Caco-2 (cell line): ENCODE data around the gene TMPRSS6. TPM values are rescaled to one million over a fixed set of nuclear protein-coding genes. Genes with fewer than 3 reads are reported as not detected.

Source experiments
- BruUV-seq: library from RNA; stranded (reverse); fragments of 400-500 nt; replicated peaks from 2 replicates; lab custom pipeline; 2021; lab: Mats Ljungman, UMichigan
- CTCF ChIA-PET: fragments of 300-600 bp; sonication (Branson Sonifier 250); formaldehyde crosslinking; loops from one replicate; lab custom pipeline; 2022; ENCODE audit warnings: antibody characterized with exemption; lab: Charles Lee
- POLR2A ChIA-PET: fragments of 300-600 bp; sonication (Branson Sonifier 250); formaldehyde crosslinking; loops from one replicate; lab custom pipeline; 2022; ENCODE audit warnings: antibody characterized with exemption; lab: Charles Lee
- DNase-seq, 2 experiments: peaks; one replicate each; pipeline versions ENCODE4 v3.0.0 to v3.0.0-alpha.2; 2020 to 2022
- H3K27me3 ChIP-seq: replicated peaks from 2 replicates; pipeline ENCODE4 v1.6.0; 2011; ENCODE audit warnings: low read length; ENCODE audit not compliant: control insufficient read depth, insufficient read depth
- H3K36me3 ChIP-seq: 2 replicates; pipeline ENCODE4 v1.5.1; 2011; ENCODE audit warnings: low read length; ENCODE audit not compliant: control insufficient read depth, insufficient read depth
- H3K4me1 ChIP-seq: fragments of 250-450 bp; sonication (Bioruptor Pico); 2 replicates; pipeline ENCODE4 v1.5.1; 2020; ENCODE audit warnings: mild to moderate bottlenecking
- H3K4me3 ChIP-seq: 2 replicates; pipeline ENCODE4 v1.5.1; 2011; ENCODE audit warnings: low read depth, mild to moderate bottlenecking, control low read depth, low read length
- H3K9me3 ChIP-seq: fragments of 250-450 bp; sonication (Bioruptor Pico); 2 replicates; pipeline ENCODE4 v1.5.1; 2020; ENCODE audit warnings: mild to moderate bottlenecking, moderate library complexity
- H3K27ac Mint-ChIP-seq: one replicate; pipeline ENCODE4 v1.8.0; 2022; ENCODE audit warnings: mixed read lengths; ENCODE audit not compliant: unreplicated experiment
- H3K27me3 Mint-ChIP-seq: one replicate; pipeline ENCODE4 v1.8.0; 2022; ENCODE audit warnings: mixed read lengths; ENCODE audit not compliant: insufficient read depth, unreplicated experiment
- H3K36me3 Mint-ChIP-seq: one replicate; pipeline ENCODE4 v1.8.0; 2022; ENCODE audit warnings: mild to moderate bottlenecking, mixed read lengths; ENCODE audit not compliant: insufficient read depth, unreplicated experiment
- H3K4me1 Mint-ChIP-seq: one replicate; pipeline ENCODE4 v1.8.0; 2022; ENCODE audit warnings: low read depth, mixed read lengths; ENCODE audit not compliant: unreplicated experiment
- H3K4me3 Mint-ChIP-seq: one replicate; pipeline ENCODE4 v1.8.0; 2022; ENCODE audit warnings: mild to moderate bottlenecking, moderate library complexity, mixed read lengths; ENCODE audit not compliant: unreplicated experiment
- H3K9me3 Mint-ChIP-seq: one replicate; pipeline ENCODE4 v1.8.0; 2022; ENCODE audit warnings: mixed read lengths; ENCODE audit not compliant: unreplicated experiment
- CTCF ChIP-seq, 2 experiments: fragments of 200-600 bp in 1 of 2; IDR thresholded peaks; 1 replicate in 1 of 2; 2 replicates in 1 of 2; pipeline versions ENCODE4 v1.5.1 to v1.8.0; 2011 to 2022; ENCODE audit warnings: antibody characterized with exemption in 1 of 2, control low read depth in 1 of 2, inconsistent platforms in 1 of 2, low read depth in 1 of 2, low read length in 1 of 2, mild to moderate bottlenecking in 1 of 2, moderate library complexity in 1 of 2; ENCODE audit not compliant: insufficient read depth in 1 of 2, severe bottlenecking in 1 of 2, unreplicated experiment in 1 of 2
- intact Hi-C: fragments of 100-400 bp; cut with micrococcal nuclease; formaldehyde crosslinking; loops from one replicate; pipeline ENCODE4 v1.10.0; 2022; ENCODE audit not compliant: unreplicated experiment
- total RNA-seq: library from RNA; stranded (reverse); gene quantifications from 2 replicates; pipeline ENCODE4 v1.2.3, GENCODE V29; 2022

TMPRSS6 gene
- total RNA-seq, 1 experiment from 2014 or later = 1.6 TPM

- Histone ChIP-seq H3K9me3 (0 out of 2 replicates have a peak, but pooled peaks cover 7% of the 10 kb centered on the region), H3K36me3 (no peaks in the 10 kb centered on the region), H3K4me3 (no peak overlapping the region), H3K27me3 (no peaks in the 10 kb centered on the region), H3K4me1 (peaks cover 6% of the 10 kb centered on the region; the same call in 1 of the 2 replicates)
- intact Hi-C loops = loop anchor here (5.0 kb wide), 1 partner anchor 70 kb away; no protein-coding TSS in a partner anchor
- Mint-ChIP-seq H3K36me3 (no peaks in the 10 kb centered on the region), H3K9me3 (peaks cover 18% of the 10 kb centered on the region), H3K4me1 (peaks cover 12% of the 10 kb centered on the region), H3K4me3 (no peak overlapping the region), H3K27me3 (no peaks in the 10 kb centered on the region), H3K27ac (no peak overlapping the region)
- no TSS peak for BruUV-seq
- no peak for TF ChIP-seq CTCF (IDR thresholded peaks at IDR 0.05; ENCODE audit: insufficient read depth in 1 of 2, low read depth in 1 of 2, low read length in 1 of 2, severe bottlenecking in 1 of 2, unreplicated experiment in 1 of 2)
- no peak for DNase-seq
- ChIA-PET POLR2A (no interaction called here), CTCF (no interaction called here)
These were observed 37.9 kb upstream of the TMPRSS6 start for GRCh38 chr22:37147186-37147990.

- peaks cover 11% of the 10 kb centered on the region for H3K9me3 Mint-ChIP-seq
- ChIA-PET POLR2A (no interaction called here), CTCF (no interaction called here)
- peaks cover 12% of the 10 kb centered on the region for H3K4me1 Mint-ChIP-seq
- Histone ChIP-seq H3K4me3 (no peak overlapping the region), H3K9me3 (0 out of 2 replicates have a peak, but pooled peaks cover under 1% of the 10 kb centered on the region), H3K27me3 (no peaks in the 10 kb centered on the region), H3K36me3 (no peaks in the 10 kb centered on the region), H3K4me1 (peaks cover 6% of the 10 kb centered on the region; the same call in 1 of the 2 replicates)
- no peak for DNase-seq
- intact Hi-C loops = loop anchor here (5.0 kb wide), 1 partner anchor 69 kb away; no protein-coding TSS in a partner anchor
- H3K36me3 Mint-ChIP-seq = no peaks in the 10 kb centered on the region
- no peak for TF ChIP-seq CTCF (IDR thresholded peaks at IDR 0.05; ENCODE audit: insufficient read depth in 1 of 2, low read depth in 1 of 2, low read length in 1 of 2, severe bottlenecking in 1 of 2, unreplicated experiment in 1 of 2)
- BruUV-seq = no TSS peak
- H3K27me3 Mint-ChIP-seq = no peaks in the 10 kb centered on the region
- H3K27ac Mint-ChIP-seq = no peak overlapping the region
- H3K4me3 Mint-ChIP-seq = no peak overlapping the region
These were observed 37.1 kb upstream of the TMPRSS6 start for GRCh38 chr22:37146507-37147180.

- intact Hi-C loops = loop anchor here (5.0 kb wide), 1 partner anchor 69 kb away; no protein-coding TSS in a partner anchor
- no peaks in the 10 kb centered on the region for H3K27me3 Mint-ChIP-seq
- peaks cover 12% of the 10 kb centered on the region for H3K4me1 Mint-ChIP-seq
- no peaks in the 10 kb centered on the region for H3K27me3 ChIP-seq
- H3K36me3 Mint-ChIP-seq = no peaks in the 10 kb centered on the region
- POLR2A ChIA-PET = no interaction called here
- H3K4me3 ChIP-seq = no peak overlapping the region
- no peak for TF ChIP-seq CTCF (IDR thresholded peaks at IDR 0.05; ENCODE audit: insufficient read depth in 1 of 2, low read depth in 1 of 2, low read length in 1 of 2, severe bottlenecking in 1 of 2, unreplicated experiment in 1 of 2)
- CTCF ChIA-PET = interaction anchor here (1.0 kb wide), 1 partner anchor 54 kb away, joined by 5 read pairs; no protein-coding TSS in a partner anchor
- H3K4me1 ChIP-seq = peaks cover 6% of the 10 kb centered on the region; the same call in 1 of the 2 replicates
- peak in 1 of 2 experiments; percentile 17 for DNase-seq
- no peaks in the 10 kb centered on the region for H3K9me3 ChIP-seq
- peak overlapping the region; percentile 40 for H3K4me3 Mint-ChIP-seq
- H3K9me3 Mint-ChIP-seq = peaks cover 5% of the 10 kb centered on the region
- no peak overlapping the region for H3K27ac Mint-ChIP-seq
- H3K36me3 ChIP-seq = no peaks in the 10 kb centered on the region
- BruUV-seq = no TSS peak
These were observed 36.5 kb upstream of the TMPRSS6 start for GRCh38 chr22:37146051-37146385.
